Activated T-cell treated with anti-CD3 and anti-CD28 coated beads for 24 hours (primary cell): ENCODE results near the gene ZNF772.

Source experiments
- DNase-seq: peaks from one replicate; pipeline ENCODE4 v3.0.0-alpha.2; 2020; ENCODE audit warnings: low read depth

Gene ZNF772

GRCh38 chr19:57435062-57435978 is 42.0 kb downstream of the ZNF772 start, which contains the start of gene ZNF749:
Gene ZNF749 (plus strand): TSS chr19:57435325. CDS start chr19:57435579, 254 bp downstream.
- DNase-seq: peak; percentile 96

GRCh38 chr19:57434386-57435061 is 42.8 kb downstream of the ZNF772 start:
- no peak for DNase-seq

DNA sequence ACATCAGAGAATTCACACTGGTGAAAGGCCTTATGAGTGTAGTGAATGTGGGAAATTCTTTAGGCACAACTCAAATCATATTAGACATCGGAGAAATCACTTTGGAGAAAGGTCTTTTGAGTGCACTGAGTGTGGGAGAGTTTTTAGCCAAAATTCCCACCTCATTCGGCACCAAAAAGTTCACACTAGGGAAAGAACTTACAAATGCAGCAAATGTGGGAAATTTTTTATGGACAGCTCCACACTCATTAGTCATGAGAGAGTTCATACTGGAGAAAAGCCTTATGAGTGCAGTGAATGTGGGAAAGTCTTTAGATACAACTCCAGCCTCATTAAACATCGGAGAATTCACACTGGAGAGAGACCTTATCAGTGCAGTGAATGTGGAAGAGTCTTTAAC is 56.3 kb downstream of the ZNF772 start:
- no peak for DNase-seq

DNA sequence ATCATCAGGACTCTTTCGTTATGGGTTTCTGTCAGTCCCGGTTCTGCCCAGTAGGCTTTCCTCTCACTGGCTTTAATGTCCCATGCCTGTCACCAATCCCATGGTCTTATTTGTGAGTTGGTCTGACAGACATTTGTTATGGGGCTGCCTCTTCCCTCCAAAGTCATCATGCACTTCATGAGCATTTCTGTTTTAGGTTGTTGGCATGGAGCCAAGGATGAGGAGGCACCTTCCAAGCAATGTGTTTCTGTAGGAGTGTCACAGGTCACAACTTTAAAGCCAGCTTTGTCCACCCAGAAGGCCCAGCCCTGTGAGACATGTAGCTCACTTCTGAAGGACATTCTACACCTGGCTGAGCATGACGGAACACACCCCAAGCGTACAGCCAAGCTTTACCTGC is 57.9 kb downstream of the ZNF772 start:
- no peak for DNase-seq
